ENCODE data around the gene RBMXL3. TPM values are rescaled to one million over a fixed set of nuclear protein-coding genes. Genes with fewer than 3 reads are reported as not detected.
"Not testable (repeated sequence)": the region's sequence is repeated elsewhere in the genome, so short reads cannot be mapped to it uniquely, and the experiment has no call there.

RBMXL3 gene
- total RNA-seq (2014; rRNA removed; shearing (Covaris generic)): not detected in 2 replicates
- polyA plus RNA-seq (2015; cell fraction: cytosol; rRNA removed): not detected in 2 replicates
- not detected in 2 replicates for polyA plus RNA-seq (2015; cell fraction: nucleus; rRNA removed)

DNA sequence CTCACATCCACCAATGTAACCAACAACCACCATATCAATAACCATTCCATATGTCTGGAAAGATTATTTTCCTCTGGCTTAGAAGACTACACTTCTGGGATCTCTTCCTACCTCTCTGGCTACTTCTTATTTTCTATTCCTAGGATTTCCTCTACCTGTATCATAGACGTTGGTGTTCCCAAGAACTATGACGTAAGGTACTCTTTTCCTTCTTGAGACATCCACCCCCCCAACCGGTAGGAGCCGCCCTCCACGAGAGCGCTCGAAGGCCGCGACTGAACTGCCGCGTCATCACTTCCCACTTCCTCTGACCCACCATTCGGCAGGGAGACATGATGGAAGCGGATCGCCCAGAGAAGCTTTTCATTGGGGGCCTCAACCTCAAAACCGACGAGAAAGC lies at the start of gene RBMXL3:
TSS of gene RBMXL3 (plus strand) at position 301 of the 400 bp plus-strand sequence. CDS start at position 333, 32 bp downstream.
- DNase-seq (ENCODE audit: low read depth, low spot score): no peak
- in situ Hi-C loops (cut with HindIII; ENCODE audit: low pct_unique_long_range_greater_than_20kb, low sequenced_read_pairs): no loop called here

DNA sequence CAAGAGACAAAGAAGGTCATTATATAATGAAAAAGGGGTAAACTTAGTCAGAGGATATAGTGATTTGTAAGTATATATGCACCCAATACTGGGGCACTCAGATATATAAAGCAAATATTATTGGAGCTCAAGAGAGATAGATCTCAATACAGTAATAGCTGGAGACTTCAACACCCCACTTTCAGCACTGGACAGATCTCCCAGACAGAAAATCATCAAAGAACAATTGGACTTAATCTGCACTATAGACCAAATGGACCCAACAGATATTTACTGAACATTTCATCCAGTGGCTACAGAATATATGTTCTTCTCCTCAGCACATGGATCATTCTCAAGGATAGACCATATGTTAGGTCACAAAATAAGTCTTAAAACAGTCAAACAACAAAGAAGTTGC lies 47.2 kb upstream of the RBMXL3 start:
- in situ Hi-C loops (cut with HindIII; ENCODE audit: low pct_unique_long_range_greater_than_20kb, low sequenced_read_pairs): no loop called here

DNA sequence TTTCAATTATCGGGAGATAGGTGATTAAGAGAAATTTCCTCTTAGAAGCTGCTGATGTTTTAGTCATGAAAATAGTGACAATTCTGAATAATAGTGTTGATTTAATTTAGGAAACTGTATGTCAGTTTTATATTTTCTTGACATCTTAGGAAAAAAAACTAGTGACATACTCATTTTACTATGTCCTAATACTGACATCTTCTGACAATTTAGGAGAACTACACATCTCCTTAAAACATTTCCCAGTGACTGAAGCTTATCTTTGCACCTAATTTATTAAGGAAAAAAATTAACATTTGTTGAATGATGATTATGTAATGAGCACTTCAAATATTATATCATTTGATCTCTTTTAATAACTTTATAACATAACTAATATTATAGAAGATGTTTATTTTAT lies 42.0 kb upstream of the RBMXL3 start:
- in situ Hi-C loops (cut with HindIII; ENCODE audit: low pct_unique_long_range_greater_than_20kb, low sequenced_read_pairs): no loop called here

More for the DNA sequence above, 47.2 kb upstream of the RBMXL3 start:
- DNase-seq (ENCODE audit: low read depth, low spot score): no peak

DNA sequence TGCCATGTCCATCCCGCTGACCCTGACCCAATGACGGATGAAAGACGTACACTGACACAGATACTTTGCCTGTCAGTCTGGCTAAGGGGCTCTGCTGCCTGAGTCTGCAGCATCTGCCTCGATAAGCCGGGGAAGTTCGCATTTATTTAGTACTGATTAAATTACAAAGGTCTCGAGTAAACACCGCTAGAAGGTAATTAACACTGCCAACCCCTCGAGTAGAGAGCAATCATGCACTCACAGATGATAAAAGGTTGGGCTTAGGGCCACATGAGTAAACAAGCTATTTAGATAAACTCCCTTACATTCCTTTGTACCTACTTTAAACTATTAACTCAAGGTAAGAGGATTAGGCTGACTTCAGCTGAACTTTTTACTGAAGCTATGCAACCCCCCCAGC lies 16.0 kb upstream of the RBMXL3 start:
- no peak for DNase-seq (ENCODE audit: low read depth, low spot score)
- in situ Hi-C loops (cut with HindIII; ENCODE audit: low pct_unique_long_range_greater_than_20kb, low sequenced_read_pairs): no loop called here

More for the DNA sequence above, 42.0 kb upstream of the RBMXL3 start:
- peak; percentile 41 for DNase-seq (ENCODE audit: low read depth, low spot score)

DNA sequence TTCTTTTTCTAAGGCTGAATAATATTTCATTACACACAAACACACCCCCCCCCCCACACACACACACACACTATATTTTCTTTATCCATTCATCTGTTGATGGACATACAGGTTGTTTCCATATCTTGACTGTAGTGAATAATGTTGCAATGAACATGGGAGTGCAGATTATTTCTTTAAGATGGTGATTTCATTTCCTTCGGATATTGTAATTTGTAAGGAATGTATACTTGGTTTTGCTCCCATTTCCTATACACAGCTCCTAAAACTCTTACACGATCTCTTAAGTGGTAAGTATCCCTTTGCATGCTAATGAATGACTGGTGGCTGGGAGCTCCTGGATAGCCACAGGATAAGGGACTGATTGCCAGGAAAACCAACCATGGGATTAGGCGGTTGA lies 14.7 kb upstream of the RBMXL3 start:
- in situ Hi-C loops (cut with HindIII; ENCODE audit: low pct_unique_long_range_greater_than_20kb, low sequenced_read_pairs): no loop called here
- no peak for DNase-seq (ENCODE audit: low read depth, low spot score)

DNA sequence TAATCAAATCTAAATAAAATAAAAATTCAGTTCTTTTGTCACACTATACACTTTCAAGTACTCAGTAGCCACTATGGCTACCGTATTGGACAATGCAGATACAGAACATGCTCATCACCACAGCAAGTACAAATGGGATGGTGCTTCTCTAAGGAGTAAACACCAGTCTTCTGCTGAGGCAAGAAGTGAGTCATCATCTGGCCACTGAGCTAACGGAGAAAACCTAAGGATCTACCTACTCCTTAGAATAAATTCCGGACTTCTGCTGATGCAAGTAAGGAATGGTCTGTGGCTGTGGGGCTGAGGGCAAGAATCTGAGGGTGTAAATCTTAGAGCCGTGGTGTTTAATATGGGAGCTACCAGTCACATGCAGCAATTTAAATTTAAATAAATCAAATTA lies 11.3 kb upstream of the RBMXL3 start:
- in situ Hi-C loops (cut with HindIII; ENCODE audit: low pct_unique_long_range_greater_than_20kb, low sequenced_read_pairs): no loop called here
- DNase-seq (ENCODE audit: low read depth, low spot score): no peak

DNA sequence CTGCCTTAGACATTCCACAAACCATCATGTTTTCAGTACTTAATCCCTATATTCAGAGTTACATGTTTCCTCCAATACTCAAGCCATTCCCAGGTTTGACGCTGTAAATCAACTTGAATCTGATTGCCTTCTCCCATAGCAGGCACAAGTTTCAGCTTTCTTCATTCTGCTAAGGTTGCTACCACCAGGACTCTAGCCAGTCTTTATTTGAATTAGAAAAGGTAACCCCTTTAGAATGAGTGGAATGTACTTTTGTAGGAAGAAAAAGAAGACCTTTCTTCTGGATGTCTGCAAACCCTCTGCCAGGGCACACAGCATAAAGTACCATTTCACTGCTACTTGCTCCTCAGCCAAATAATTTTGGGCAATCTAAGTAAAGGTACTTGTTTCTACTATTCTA lies 10.7 kb upstream of the RBMXL3 start:
- no peak for DNase-seq (ENCODE audit: low read depth, low spot score)
- in situ Hi-C loops (cut with HindIII; ENCODE audit: low pct_unique_long_range_greater_than_20kb, low sequenced_read_pairs): no loop called here

DNA sequence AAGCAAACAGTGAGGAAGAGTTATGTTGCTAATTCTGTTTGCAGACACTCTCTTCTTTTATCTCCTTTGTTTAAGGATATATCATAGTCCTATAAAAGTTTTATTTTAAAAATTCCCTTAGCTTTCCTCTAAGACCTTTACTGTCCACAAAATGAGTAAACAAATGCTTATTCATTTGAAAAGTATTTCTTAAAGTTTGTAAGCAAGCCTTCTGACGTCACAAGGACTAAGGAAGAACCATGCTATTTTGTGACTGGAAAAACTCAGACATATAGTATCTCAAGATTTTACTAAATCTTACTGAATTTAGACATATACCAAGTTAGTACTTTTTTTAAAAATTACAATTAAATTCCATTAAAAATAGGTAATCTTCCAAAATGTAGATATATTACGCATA lies 5.2 kb upstream of the RBMXL3 start:
- DNase-seq (ENCODE audit: low read depth, low spot score): no peak
- in situ Hi-C loops (cut with HindIII; ENCODE audit: low pct_unique_long_range_greater_than_20kb, low sequenced_read_pairs): no loop called here

DNA sequence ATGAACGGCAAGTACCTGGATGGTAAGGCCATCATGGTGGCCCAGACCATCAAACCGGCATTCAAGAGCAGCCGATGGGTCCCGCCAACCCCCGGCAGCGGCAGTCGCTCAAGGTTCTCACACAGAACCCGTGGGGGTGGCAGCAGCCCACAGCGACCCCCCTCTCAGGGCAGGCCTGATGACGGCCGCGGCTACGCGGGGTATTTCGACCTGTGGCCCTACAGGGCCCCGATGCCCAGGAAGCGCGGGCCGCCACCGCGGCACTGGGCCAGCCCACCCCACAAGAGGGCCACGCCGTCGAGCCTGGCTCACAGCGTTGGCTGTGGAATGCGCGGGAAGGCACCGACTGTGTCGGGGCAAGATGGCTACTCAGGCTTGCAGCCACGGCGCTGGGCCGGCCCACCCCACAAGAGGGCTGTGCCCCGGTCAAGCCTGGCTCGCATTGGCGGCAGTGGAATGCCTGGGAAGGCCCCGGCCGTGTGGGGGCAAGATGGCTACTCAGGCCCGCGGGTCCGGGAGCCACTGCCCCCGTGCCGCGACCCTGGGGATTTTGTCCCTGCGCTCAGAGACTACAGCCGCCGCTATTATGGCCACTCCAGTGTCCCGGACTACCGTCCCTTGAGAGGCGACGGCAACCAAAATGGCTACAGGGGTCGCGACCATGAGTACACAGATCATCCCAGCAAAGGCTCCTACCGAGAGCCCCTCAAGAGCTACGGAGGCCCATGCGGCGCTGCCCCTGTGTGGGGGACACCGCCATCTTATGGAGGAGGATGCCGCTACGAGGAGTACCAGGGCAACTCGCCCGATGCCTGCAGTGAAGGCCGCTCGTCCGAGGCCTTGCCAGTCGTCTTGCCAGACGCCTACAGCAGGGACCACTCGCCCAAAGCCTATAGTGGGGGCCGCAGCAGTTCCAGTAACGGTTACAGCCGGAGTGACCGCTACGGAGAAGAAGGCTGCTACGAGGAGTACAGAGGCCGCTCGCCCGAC lies 731 bp downstream of the RBMXL3 start:
- DNase-seq (ENCODE audit: low read depth, low spot score): no peak
- in situ Hi-C loops (cut with HindIII; ENCODE audit: low pct_unique_long_range_greater_than_20kb, low sequenced_read_pairs): no loop called here

DNA sequence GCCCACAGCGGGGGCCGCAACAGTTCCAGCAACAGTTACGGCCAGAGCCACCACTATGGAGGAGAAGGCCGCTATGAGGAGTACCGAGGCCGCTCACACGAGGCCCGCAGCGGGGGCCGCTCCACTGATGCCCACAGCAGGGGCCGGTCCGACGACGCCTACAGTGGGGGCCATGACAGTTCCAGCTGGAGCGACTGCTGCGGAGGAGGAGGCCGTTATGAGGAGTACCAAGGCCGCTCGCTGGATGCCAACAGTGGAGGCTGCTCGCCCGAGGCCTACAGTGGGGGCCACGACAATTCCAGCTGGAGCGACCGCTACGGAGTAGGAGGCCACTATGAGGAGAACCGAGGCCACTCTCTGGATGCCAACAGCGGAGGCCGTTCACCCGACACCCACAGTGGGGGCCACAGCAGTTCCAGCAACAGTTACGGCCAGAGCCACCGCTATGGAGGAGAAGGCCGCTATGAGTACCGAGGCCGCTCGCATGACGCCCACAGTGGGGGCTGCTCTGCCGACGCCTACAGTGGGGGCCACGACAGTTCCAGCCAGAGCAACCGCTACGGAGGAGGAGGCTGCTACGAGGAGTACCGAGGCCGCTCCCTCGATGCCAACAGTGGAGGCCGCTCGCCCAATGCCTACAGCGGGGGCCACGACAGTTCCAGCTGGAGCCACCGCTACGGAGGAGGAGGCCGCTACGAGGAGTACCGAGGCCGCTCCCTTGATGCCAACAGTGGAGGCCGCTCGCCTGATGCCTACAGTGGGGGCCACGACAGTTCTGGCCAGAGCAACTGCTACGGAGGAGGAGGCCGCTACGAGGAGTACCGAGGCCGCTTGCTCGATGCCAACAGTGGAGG lies 1.7 kb downstream of the RBMXL3 start:
- in situ Hi-C loops (cut with HindIII; ENCODE audit: low pct_unique_long_range_greater_than_20kb, low sequenced_read_pairs): no loop called here
- no peak for DNase-seq (ENCODE audit: low read depth, low spot score)

DNA sequence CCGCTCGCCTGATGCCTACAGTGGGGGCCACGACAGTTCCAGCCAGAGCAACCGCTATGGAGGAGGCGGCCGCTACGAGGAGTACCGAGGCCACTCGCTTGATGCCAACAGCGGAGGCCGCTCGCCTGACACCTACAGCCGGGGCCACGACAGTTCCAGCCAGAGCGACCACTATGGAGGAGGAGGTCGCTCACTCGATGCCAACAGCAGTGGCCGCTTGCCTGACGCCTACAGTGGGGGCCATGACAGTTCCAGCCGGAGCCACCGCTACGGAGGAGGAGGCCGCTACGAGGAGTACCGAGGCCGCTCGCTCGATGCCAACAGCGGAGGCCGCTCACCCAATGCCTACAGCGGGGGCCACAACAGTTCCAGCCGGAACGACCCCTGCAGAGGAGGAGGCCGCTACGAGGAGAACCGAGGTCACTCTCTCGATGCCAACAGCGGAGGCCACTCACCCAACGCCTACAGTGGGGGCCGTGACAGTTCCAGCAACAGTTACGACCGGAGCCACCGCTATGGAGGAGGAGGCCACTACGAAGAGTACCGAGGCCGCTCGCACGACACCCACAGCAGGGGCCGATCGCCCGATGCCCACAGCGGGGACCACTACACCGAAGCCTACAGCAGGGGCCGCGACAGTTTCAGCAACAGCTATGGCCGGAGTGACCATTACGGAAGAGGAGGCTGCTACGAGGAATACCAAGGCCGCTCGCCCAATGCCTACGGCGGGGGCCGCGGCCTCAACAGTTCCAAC lies 2.5 kb downstream of the RBMXL3 start:
- in situ Hi-C loops (cut with HindIII; ENCODE audit: low pct_unique_long_range_greater_than_20kb, low sequenced_read_pairs): no loop called here

DNA sequence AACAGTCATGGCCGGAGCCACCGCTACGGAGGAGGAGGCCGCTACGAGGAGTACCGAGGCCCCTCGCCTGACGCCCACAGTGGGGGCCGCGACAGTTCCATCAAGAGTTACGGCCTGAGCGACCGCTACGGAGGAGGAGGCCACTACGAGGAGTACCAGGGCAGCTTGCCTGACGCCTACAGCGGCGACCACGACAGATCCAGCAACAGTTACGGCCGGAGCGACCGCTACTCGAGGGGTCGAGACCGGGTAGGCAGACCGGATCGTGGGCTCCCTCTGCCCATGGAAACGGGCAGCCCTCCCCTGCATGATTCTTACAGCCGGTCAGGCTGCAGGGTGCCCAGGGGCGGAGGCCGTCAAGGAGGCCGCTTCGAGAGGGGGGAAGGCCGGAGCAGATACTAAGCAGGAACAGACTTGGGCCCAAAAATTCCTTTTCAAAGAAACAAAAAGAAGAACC lies 3.1 kb downstream of the RBMXL3 start:
- in situ Hi-C loops (cut with HindIII; ENCODE audit: low pct_unique_long_range_greater_than_20kb, low sequenced_read_pairs): no loop called here
- DNase-seq (ENCODE audit: low read depth, low spot score): no peak

More for the DNA sequence above, 2.5 kb downstream of the RBMXL3 start:
- no peak for DNase-seq (ENCODE audit: low read depth, low spot score)

DNA sequence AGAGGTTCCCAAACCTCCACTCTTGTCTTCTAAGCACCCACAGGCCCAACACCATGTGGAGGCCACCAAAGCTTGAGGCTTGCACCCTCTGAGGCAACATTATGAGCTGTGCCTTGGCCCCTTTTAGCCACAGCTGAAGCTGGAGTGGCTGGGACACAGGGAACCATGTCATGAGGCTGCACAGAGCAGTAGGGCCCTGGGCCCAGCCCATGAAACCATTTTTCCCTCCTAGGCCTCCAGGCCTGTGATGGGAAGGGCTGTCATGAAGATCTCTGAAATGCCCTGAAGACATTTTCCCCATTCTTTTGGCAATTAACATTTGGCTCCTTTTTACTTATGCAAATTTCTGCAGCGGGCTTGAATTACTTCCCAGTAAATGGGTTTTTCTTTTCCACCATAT lies 14.8 kb downstream of the RBMXL3 start:
- in situ Hi-C loops (cut with HindIII; ENCODE audit: low pct_unique_long_range_greater_than_20kb, low sequenced_read_pairs): no loop called here
- no peak for DNase-seq (ENCODE audit: low read depth, low spot score)

DNA sequence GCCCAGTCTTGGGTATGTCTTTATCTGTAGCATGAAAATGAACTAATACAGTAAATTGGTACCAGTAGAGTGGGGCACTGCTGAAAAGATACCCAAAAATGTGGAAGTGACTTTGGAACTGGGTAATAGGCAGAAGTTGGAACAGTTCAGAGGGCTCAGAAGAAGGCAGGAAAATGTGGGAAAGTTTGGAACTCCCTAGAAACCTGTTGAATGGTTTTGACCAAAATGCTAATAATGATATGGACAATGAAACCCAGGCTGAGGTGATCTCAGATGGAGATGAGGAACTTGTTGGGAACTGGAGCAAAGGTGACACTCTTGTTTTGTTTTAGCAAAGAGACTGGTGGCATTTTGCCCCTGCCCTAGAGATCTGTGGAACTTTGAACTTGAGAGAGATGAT lies 20.3 kb downstream of the RBMXL3 start:
- DNase-seq (ENCODE audit: low read depth, low spot score); in situ Hi-C loops (cut with HindIII; ENCODE audit: low pct_unique_long_range_greater_than_20kb, low sequenced_read_pairs): not testable (repeated sequence)

DNA sequence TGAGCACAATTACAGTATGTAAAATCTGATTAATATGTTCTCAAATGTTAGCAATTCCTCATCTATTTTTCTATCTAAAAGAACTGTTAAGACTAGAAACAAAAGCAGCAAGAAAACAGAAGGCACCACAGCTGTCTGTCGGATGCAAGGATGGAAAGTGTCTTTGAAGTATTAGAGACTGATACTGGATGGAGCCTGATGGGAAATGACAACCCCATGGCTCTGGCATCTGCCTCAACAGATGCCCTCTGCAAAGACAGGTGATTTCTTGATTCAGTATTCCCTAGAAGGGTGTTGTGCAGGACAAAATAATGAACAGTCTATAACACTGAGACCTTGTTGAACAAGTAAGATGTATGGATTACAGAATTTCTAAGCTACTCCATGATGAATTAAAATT lies 24.9 kb downstream of the RBMXL3 start:
- in situ Hi-C loops (cut with HindIII; ENCODE audit: low pct_unique_long_range_greater_than_20kb, low sequenced_read_pairs): no loop called here
- DNase-seq (ENCODE audit: low read depth, low spot score): no peak

DNA sequence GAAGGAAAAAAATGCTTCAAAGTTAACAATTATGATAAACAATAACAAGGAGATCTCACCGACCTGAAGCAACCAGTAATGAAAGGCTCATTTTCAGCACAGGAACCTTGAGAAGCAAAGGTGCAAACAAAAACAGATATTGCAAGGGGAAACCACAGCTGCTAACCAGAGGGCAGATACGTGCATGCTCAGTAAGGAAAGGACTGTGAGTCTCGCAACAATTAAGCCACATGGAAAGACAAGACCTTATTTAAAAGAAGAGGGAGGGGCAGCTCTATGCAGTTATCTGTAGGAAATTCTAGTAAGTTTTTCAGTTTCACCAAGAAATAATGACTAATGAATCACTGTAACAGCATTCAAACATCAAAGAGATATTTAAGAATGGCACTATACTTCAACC lies 25.4 kb downstream of the RBMXL3 start:
- in situ Hi-C loops (cut with HindIII; ENCODE audit: low pct_unique_long_range_greater_than_20kb, low sequenced_read_pairs): no loop called here

DNA sequence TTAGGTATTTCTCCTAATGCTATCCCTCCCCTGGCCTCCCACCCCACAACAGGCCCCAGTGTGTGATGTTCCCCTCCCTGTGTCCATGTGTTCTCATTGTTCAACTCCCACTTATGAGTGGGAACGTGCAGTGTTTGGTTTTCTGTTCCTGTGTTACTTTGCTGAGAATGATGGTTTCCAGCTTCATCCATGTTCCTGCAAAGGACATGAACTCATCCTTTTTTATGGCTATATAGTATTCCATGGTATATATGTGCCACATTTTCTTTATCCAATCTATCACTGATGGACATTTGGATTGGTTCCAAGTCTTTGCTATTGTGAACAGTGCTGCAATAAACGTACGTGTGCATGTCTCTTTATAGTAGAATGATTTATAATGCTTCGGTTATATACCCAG lies 28.1 kb downstream of the RBMXL3 start:
- in situ Hi-C loops (cut with HindIII; ENCODE audit: low pct_unique_long_range_greater_than_20kb, low sequenced_read_pairs); DNase-seq (ENCODE audit: low read depth, low spot score): not testable (repeated sequence)

More for the DNA sequence above, 25.4 kb downstream of the RBMXL3 start:
- no peak for DNase-seq (ENCODE audit: low read depth, low spot score)

All from SK-MEL-5 (cell line).